Spinal cord (tissue), 10 donors: ENCODE measurements around the gene SMARCA4. TPM values are rescaled to one million over a fixed set of nuclear protein-coding genes. Genes with fewer than 3 reads are reported as not detected.
"Not testable (repeated sequence)": the region's sequence is repeated elsewhere in the genome, so short reads cannot be mapped to it uniquely, and the experiment has no call there.

Source experiments
- DNase-seq, 6 donors: peaks; one replicate each; pipeline versions ENCODE4 v3.0.0 to v3.0.0-alpha.2; 2013 to 2015; ENCODE audit warnings: low spot score in 6 of 6, low read depth in 4 of 6
- H3K27ac ChIP-seq: one replicate; pipeline ENCODE4 v1.5.1; 2013; ENCODE audit warnings: low read depth, low read length, control low read depth
- H3K27me3 ChIP-seq: one replicate; pipeline ENCODE4 v1.6.1; 2013; ENCODE audit warnings: low read length; ENCODE audit not compliant: control insufficient read depth, insufficient read depth
- H3K36me3 ChIP-seq: one replicate; pipeline ENCODE4 v1.6.1; 2013; ENCODE audit warnings: low read length; ENCODE audit not compliant: control insufficient read depth, insufficient read depth
- H3K4me1 ChIP-seq: one replicate; pipeline ENCODE4 v1.6.1; 2013; ENCODE audit warnings: low read length; ENCODE audit not compliant: control insufficient read depth, insufficient read depth
- H3K4me3 ChIP-seq: one replicate; pipeline ENCODE4 v1.5.1; 2013; ENCODE audit warnings: low read depth, low read length, control low read depth
- H3K9me3 ChIP-seq: one replicate; pipeline ENCODE4 v1.6.1; 2013; ENCODE audit warnings: low read length; ENCODE audit not compliant: control insufficient read depth, insufficient read depth
- WGBS: methylation state at CpG from one replicate; pipeline ENCODE4 v1.1.5; 2013; ENCODE audit warnings: missing lambda C conversion rate; ENCODE audit not compliant: insufficient coverage; 5-methylcytosine and 5-hydroxymethylcytosine counted together
- polyA plus RNA-seq, 2 donors: library from polyadenylated mRNA; unstranded; fragments of 120-200 nt; gene quantifications; one replicate each; pipeline ENCODE4 v1.2.1, GENCODE V29; 2013; ENCODE audit not compliant: insufficient read length in 2 of 2
- total RNA-seq, 2 donors: library from RNA; depleted of rRNA in 1 of 2; stranded (reverse); fragments of 120-200 nt in 1 of 2; fragments of >200 nt in 1 of 2; gene quantifications; one replicate each; pipeline versions ENCODE4 v1.2.3 to v1.2.4, GENCODE V29; 2013 to 2014
- donor health status: healthy.

Gene SMARCA4
- total and polyA plus RNA-seq, 4 donors = 86.5 to 228 (median 159) TPM

GRCh38 chr19:10928563-10929401 lies 32.0 kb upstream of the SMARCA4 start, which contains the start of the genes TIMM29 and YIPF2:
TSS of gene TIMM29 (plus strand) at chr19:10928811. CDS start at chr19:10928823, 12 bp downstream.
TSS of gene YIPF2 (minus strand) at chr19:10928639. CDS start at chr19:10928410, 229 bp downstream.
- DNase-seq = peak; percentile 94 to 100 (median 99)
- Histone ChIP-seq H3K27me3 (no peaks in the 10 kb centered on the region), H3K27ac (peak within 1 kb of the TSS; percentile 47), H3K9me3 (no peaks in the 10 kb centered on the region), H3K4me1 (peaks cover 24% of the 10 kb centered on the region), H3K4me3 (peak within 1 kb of the TSS; percentile 84), H3K36me3 (peaks cover 64% of the 10 kb centered on the region)
- under 1% methylated on average over 96 of the region's 96 CpGs for WGBS

GRCh38 chr19:10929402-10929794 lies 31.4 kb upstream of the SMARCA4 start:
- Histone ChIP-seq H3K9me3 (no peaks in the 10 kb centered on the region), H3K36me3 (peaks cover 58% of the 10 kb centered on the region), H3K27me3 (no peaks in the 10 kb centered on the region), H3K4me1 (peaks cover 24% of the 10 kb centered on the region), H3K27ac (no peak overlapping the region), H3K4me3 (peak overlapping the region; percentile 84)
- DNase-seq = no peak
- 9% methylated on average over 27 of the region's 27 CpGs for WGBS

GRCh38 chr19:10935371-10936059 lies 25.3 kb upstream of the SMARCA4 start:
- WGBS = 88% methylated on average over 8 of the region's 9 CpGs
- Histone ChIP-seq H3K9me3 (no peaks in the 10 kb centered on the region), H3K4me1 (peaks cover 4% of the 10 kb centered on the region), H3K27me3 (no peaks in the 10 kb centered on the region), H3K36me3 (peaks cover 20% of the 10 kb centered on the region), H3K4me3 (no peak overlapping the region), H3K27ac (no peak overlapping the region)
- DNase-seq = no peak

- H3K4me3 ChIP-seq = peak overlapping the region; percentile 9
- 3% methylated on average over 8 of the region's 11 CpGs for WGBS
- no peak overlapping the region for H3K27ac ChIP-seq
- H3K9me3 ChIP-seq = no peaks in the 10 kb centered on the region
- peaks cover 4% of the 10 kb centered on the region for H3K4me1 ChIP-seq
- no peaks in the 10 kb centered on the region for H3K27me3 ChIP-seq
- peak in 4 of 6 donors; percentile 59 to 96 (median 80) for DNase-seq
- H3K36me3 ChIP-seq = peaks cover 12% of the 10 kb centered on the region
Observed at GRCh38 chr19:10936661-10937084, 24.2 kb upstream of the SMARCA4 start.

- not testable (repeated sequence) for DNase-seq, H3K4me3 ChIP-seq, H3K4me1 ChIP-seq, H3K36me3 ChIP-seq, H3K9me3 ChIP-seq, H3K27me3 ChIP-seq, H3K27ac ChIP-seq
- WGBS = 83% methylated on average over 6 of the region's 14 CpGs
Observed at GRCh38 chr19:10941649-10942048, 19.2 kb upstream of the SMARCA4 start.

- not testable (repeated sequence) for H3K4me1 ChIP-seq
- no CpG with 5 or more reads among the region's 4 CpGs for WGBS
Observed at GRCh38 chr19:10943412-10943811, 17.4 kb upstream of the SMARCA4 start.

GRCh38 chr19:10945264-10945663 lies 15.6 kb upstream of the SMARCA4 start:
- Histone ChIP-seq H3K36me3 (no peaks in the 10 kb centered on the region), H3K27me3 (no peaks in the 10 kb centered on the region), H3K4me1 (peaks cover 4% of the 10 kb centered on the region), H3K9me3 (no peaks in the 10 kb centered on the region), H3K4me3 (no peak overlapping the region), H3K27ac (no peak overlapping the region)
- peak in 1 of 6 donors; percentile 31 for DNase-seq
- no CpG with 5 or more reads among the region's 4 CpGs for WGBS

More at GRCh38 chr19:10943412-10943811, 17.4 kb upstream of the SMARCA4 start:
- H3K27ac ChIP-seq, H3K36me3 ChIP-seq, H3K9me3 ChIP-seq, H3K4me3 ChIP-seq, H3K27me3 ChIP-seq, DNase-seq: not testable (repeated sequence)

GRCh38 chr19:10946958-10947657 lies 13.7 kb upstream of the SMARCA4 start:
- H3K27ac ChIP-seq = no peak overlapping the region

GRCh38 chr19:10952809-10953208 lies 8.0 kb upstream of the SMARCA4 start:
- H3K27me3 ChIP-seq = no peaks in the 10 kb centered on the region
- no peak overlapping the region for H3K4me3 ChIP-seq
- WGBS = 85% methylated on average over 2 of the region's 6 CpGs
- DNase-seq = no peak
- H3K27ac ChIP-seq = no peak overlapping the region
- H3K9me3 ChIP-seq = no peaks in the 10 kb centered on the region
- H3K36me3 ChIP-seq = no peaks in the 10 kb centered on the region
- no peaks in the 10 kb centered on the region for H3K4me1 ChIP-seq

More at GRCh38 chr19:10946958-10947657, 13.7 kb upstream of the SMARCA4 start:
- Histone ChIP-seq H3K9me3 (no peaks in the 10 kb centered on the region), H3K4me3 (no peak overlapping the region), H3K4me1 (peaks cover 3% of the 10 kb centered on the region), H3K36me3 (no peaks in the 10 kb centered on the region), H3K27me3 (no peaks in the 10 kb centered on the region)
- peak in 1 of 6 donors; percentile 61 for DNase-seq
- WGBS = 85% methylated on average over 4 of the region's 6 CpGs
